HEK293 (cell line): ENCODE results near the gene ENDOU.

ENCODE experiments used
- GLIS2 ChIP-seq: fragments of 450-650 bp; formaldehyde crosslinking; IDR thresholded peaks from 2 replicates; pipeline ENCODE4 v1.5.1; 2016; ENCODE audit warnings: missing biosample characterization, missing genetic modification characterization
- OSR2 ChIP-seq: fragments of 450-650 bp; formaldehyde crosslinking; IDR thresholded peaks from 2 replicates; pipeline ENCODE4 v1.5.1; 2016; ENCODE audit warnings: missing biosample characterization, missing genetic modification characterization
- TCF7L2 ChIP-seq: IDR thresholded peaks from 2 replicates; pipeline ENCODE4 v1.6.1; 2011; ENCODE audit warnings: low read depth, mild to moderate bottlenecking, inconsistent platforms, low read length, moderate library complexity, borderline replicate concordance
- YY2 ChIP-seq: fragments of 450-650 bp; formaldehyde crosslinking; IDR thresholded peaks from 2 replicates; pipeline ENCODE4 v1.5.1; 2016; ENCODE audit warnings: missing biosample characterization, missing genetic modification characterization
- ZFP3 ChIP-seq: fragments of 450-650 bp; formaldehyde crosslinking; IDR thresholded peaks from 2 replicates; pipeline ENCODE4 v1.5.1; 2016; ENCODE audit warnings: low read depth, missing biosample characterization, missing genetic modification characterization
- ZFP41 ChIP-seq: fragments of 450-650 bp; formaldehyde crosslinking; IDR thresholded peaks from 2 replicates; pipeline ENCODE4 v1.5.1; 2016; ENCODE audit warnings: missing biosample characterization, missing genetic modification characterization, borderline replicate concordance
- ZNF184 ChIP-seq: fragments of 450-650 bp; IDR thresholded peaks from 2 replicates; pipeline ENCODE4 v1.5.1; 2018; ENCODE audit warnings: missing biosample characterization, mild to moderate bottlenecking, missing genetic modification characterization
- ZNF19 ChIP-seq: fragments of 450-650 bp; formaldehyde crosslinking; IDR thresholded peaks from 2 replicates; pipeline ENCODE4; 2016; ENCODE audit warnings: missing biosample characterization, missing genetic modification characterization, low read depth
- ZNF221 ChIP-seq: fragments of 450-650 bp; formaldehyde crosslinking; IDR thresholded peaks from 2 replicates; pipeline ENCODE4 v1.5.1; 2017; ENCODE audit warnings: missing biosample characterization, missing genetic modification characterization, borderline replicate concordance
- ZNF239 ChIP-seq: fragments of 450-650 bp; formaldehyde crosslinking; IDR thresholded peaks from 2 replicates; pipeline ENCODE4 v1.5.1; 2016; ENCODE audit warnings: missing biosample characterization, missing genetic modification characterization
- ZNF354C ChIP-seq: fragments of 450-650 bp; formaldehyde crosslinking; IDR thresholded peaks from 2 replicates; pipeline ENCODE4 v1.5.1; 2016; ENCODE audit warnings: missing biosample characterization, missing genetic modification characterization, low read depth, borderline replicate concordance
- ZNF391 ChIP-seq: fragments of 450-650 bp; formaldehyde crosslinking; IDR thresholded peaks from 2 replicates; pipeline ENCODE4 v1.5.1; 2016; ENCODE audit warnings: low read depth, missing biosample characterization, missing genetic modification characterization, borderline replicate concordance
- ZNF394 ChIP-seq: fragments of 450-650 bp; formaldehyde crosslinking; IDR thresholded peaks from 2 replicates; pipeline ENCODE4 v1.5.1; 2016; ENCODE audit warnings: missing biosample characterization, missing genetic modification characterization, mild to moderate bottlenecking, moderate library complexity, borderline replicate concordance
- ZNF423 ChIP-seq: fragments of 450-650 bp; formaldehyde crosslinking; IDR thresholded peaks from 2 replicates; pipeline ENCODE4 v1.5.1; 2016; ENCODE audit warnings: missing biosample characterization, missing genetic modification characterization
- ZNF426 ChIP-seq: fragments of 450-650 bp; formaldehyde crosslinking; IDR thresholded peaks from 2 replicates; pipeline ENCODE4 v1.5.1; 2017; ENCODE audit warnings: missing biosample characterization, missing genetic modification characterization, mild to moderate bottlenecking, inconsistent platforms, moderate library complexity
- ZNF529 ChIP-seq: fragments of 450-650 bp; formaldehyde crosslinking; IDR thresholded peaks from 2 replicates; pipeline ENCODE4 v1.5.1; 2017; ENCODE audit warnings: missing genetic modification characterization, missing biosample characterization; ENCODE audit not compliant: insufficient replicate concordance
- ZNF626 ChIP-seq: fragments of 450-650 bp; sonication (Bioruptor Pico); formaldehyde crosslinking; IDR thresholded peaks from 2 replicates; pipeline ENCODE4 v1.5.1; 2018; ENCODE audit warnings: missing biosample characterization, missing genetic modification characterization, inconsistent platforms
- ZNF660 ChIP-seq: fragments of 450-650 bp; IDR thresholded peaks from 2 replicates; pipeline ENCODE4 v1.5.1; 2018; ENCODE audit warnings: missing biosample characterization, mild to moderate bottlenecking, missing genetic modification characterization
- ZNF830 ChIP-seq: fragments of 450-650 bp; IDR thresholded peaks from 2 replicates; pipeline ENCODE4 v1.5.0; 2018; ENCODE audit warnings: missing biosample characterization, missing genetic modification characterization, low read depth, mild to moderate bottlenecking, moderate library complexity
- TF ChIP-seq, protein P1 (sequence below): fragments of 450-650 bp; IDR thresholded peaks from 2 replicates; pipeline ENCODE4 v1.5.1; 2018; ENCODE audit warnings: missing biosample characterization, missing genetic modification characterization
- TF ChIP-seq, protein P2 (sequence below): fragments of 450-650 bp; formaldehyde crosslinking; IDR thresholded peaks from 2 replicates; pipeline ENCODE4 v1.5.1; 2016; ENCODE audit warnings: missing biosample characterization, missing genetic modification characterization
- TF ChIP-seq, protein P3 (sequence below): fragments of 450-650 bp; formaldehyde crosslinking; optimal IDR thresholded peaks from 2 replicates; pipeline ENCODE3; 2016; ENCODE audit warnings: missing biosample characterization, mild to moderate bottlenecking, missing genetic modification characterization
- TF ChIP-seq, protein P4 (sequence below): fragments of 450-650 bp; IDR thresholded peaks from 2 replicates; pipeline ENCODE4 v1.5.1; 2018; ENCODE audit warnings: missing biosample characterization, mild to moderate bottlenecking, missing genetic modification characterization
- TF ChIP-seq, protein P5 (sequence below): fragments of 450-650 bp; formaldehyde crosslinking; IDR thresholded peaks from 2 replicates; pipeline ENCODE4 v1.5.1; 2016; ENCODE audit warnings: missing biosample characterization, missing genetic modification characterization
- TF ChIP-seq, protein P6 (sequence below): fragments of 450-650 bp; formaldehyde crosslinking; IDR thresholded peaks from 2 replicates; pipeline ENCODE4 v1.5.1; 2016; ENCODE audit warnings: missing biosample characterization, missing genetic modification characterization

The ENDOU gene

DNA sequence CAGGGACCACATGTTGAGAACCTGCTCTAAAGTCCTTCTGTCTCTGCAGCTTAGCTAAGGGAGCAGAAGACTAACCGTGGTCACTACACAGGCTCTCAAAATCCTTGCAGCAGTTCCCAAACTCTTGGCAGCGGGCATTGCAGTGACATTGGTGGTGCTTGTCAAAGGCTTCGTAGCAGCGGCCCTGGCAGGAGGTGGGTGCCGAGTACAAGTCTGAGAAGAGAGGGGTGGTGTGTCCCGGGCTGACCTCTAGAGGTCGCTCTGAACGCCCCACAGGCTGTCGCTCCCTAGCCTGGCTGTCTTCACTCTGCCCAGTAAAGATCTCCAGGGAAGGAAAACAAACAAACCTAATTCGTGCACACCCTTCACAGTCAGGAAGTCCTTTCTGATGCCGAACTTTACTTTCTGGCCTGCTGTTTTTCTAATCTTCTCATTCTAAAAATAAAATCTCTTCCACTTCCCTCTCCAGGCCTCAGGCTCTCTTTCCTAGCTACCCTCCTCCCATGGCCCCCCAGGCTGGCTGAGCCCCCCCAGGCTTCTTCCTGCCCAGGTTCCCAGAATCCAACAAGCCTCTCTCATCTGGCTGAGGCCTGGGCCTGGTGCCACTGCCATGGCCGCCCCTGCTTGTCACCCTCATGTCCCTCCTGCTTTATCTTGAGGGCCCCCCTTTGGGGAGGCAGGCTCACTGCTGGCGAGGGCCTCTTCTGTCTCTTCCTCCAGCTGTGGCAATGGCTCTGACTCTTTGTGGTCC lies 7.7 kb downstream of the ENDOU start (continued):
- no peak for TF ChIP-seq ZFP3
- no peak for TF ChIP-seq ZFP41
- 0 out of 2 replicates have a peak, but pooled peaks have one; percentile 45 for TF ChIP-seq ZNF184 (tag by site-specific recombination)
- TF ChIP-seq, protein P1, sequence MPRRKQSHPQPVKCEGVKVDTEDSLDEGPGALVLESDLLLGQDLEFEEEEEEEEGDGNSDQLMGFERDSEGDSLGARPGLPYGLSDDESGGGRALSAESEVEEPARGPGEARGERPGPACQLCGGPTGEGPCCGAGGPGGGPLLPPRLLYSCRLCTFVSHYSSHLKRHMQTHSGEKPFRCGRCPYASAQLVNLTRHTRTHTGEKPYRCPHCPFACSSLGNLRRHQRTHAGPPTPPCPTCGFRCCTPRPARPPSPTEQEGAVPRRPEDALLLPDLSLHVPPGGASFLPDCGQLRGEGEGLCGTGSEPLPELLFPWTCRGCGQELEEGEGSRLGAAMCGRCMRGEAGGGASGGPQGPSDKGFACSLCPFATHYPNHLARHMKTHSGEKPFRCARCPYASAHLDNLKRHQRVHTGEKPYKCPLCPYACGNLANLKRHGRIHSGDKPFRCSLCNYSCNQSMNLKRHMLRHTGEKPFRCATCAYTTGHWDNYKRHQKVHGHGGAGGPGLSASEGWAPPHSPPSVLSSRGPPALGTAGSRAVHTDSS, result no peak
- no peak for TF ChIP-seq ZNF529 (tag by site-specific recombination)
- TF ChIP-seq GLIS2, result peak; percentile 70
- no peak for TF ChIP-seq ZNF830 (tag by site-specific recombination)
- no peak for TF ChIP-seq ZNF221 (tag by site-specific recombination)
- TF ChIP-seq ZNF423, result peak; percentile 71; the same call in 1 of the 2 replicates
- TF ChIP-seq, protein P2, sequence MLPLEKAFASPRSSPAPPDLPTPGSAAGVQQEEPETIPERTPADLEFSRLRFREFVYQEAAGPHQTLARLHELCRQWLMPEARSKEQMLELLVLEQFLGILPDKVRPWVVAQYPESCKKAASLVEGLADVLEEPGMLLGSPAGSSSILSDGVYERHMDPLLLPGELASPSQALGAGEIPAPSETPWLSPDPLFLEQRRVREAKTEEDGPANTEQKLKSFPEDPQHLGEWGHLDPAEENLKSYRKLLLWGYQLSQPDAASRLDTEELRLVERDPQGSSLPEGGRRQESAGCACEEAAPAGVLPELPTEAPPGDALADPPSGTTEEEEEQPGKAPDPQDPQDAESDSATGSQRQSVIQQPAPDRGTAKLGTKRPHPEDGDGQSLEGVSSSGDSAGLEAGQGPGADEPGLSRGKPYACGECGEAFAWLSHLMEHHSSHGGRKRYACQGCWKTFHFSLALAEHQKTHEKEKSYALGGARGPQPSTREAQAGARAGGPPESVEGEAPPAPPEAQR (tag by site-specific recombination), result no peak
- peak; percentile 81 for TF ChIP-seq ZNF660 (tag by site-specific recombination)
- TF ChIP-seq ZNF391 (tag by site-specific recombination), result no peak
- TF ChIP-seq, protein P3, sequence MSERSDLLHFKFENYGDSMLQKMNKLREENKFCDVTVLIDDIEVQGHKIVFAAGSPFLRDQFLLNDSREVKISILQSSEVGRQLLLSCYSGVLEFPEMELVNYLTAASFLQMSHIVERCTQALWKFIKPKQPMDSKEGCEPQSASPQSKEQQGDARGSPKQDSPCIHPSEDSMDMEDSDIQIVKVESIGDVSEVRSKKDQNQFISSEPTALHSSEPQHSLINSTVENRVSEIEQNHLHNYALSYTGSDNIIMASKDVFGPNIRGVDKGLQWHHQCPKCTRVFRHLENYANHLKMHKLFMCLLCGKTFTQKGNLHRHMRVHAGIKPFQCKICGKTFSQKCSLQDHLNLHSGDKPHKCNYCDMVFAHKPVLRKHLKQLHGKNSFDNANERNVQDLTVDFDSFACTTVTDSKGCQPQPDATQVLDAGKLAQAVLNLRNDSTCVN, result no peak
- TF ChIP-seq, protein P4, sequence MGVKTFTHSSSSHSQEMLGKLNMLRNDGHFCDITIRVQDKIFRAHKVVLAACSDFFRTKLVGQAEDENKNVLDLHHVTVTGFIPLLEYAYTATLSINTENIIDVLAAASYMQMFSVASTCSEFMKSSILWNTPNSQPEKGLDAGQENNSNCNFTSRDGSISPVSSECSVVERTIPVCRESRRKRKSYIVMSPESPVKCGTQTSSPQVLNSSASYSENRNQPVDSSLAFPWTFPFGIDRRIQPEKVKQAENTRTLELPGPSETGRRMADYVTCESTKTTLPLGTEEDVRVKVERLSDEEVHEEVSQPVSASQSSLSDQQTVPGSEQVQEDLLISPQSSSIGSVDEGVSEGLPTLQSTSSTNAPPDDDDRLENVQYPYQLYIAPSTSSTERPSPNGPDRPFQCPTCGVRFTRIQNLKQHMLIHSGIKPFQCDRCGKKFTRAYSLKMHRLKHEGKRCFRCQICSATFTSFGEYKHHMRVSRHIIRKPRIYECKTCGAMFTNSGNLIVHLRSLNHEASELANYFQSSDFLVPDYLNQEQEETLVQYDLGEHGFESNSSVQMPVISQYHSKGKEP (tag by site-specific recombination), result no peak
- TF ChIP-seq ZNF239, result no peak
- no peak for TF ChIP-seq ZNF626 (tag by site-specific recombination)
- TF ChIP-seq, protein P5, sequence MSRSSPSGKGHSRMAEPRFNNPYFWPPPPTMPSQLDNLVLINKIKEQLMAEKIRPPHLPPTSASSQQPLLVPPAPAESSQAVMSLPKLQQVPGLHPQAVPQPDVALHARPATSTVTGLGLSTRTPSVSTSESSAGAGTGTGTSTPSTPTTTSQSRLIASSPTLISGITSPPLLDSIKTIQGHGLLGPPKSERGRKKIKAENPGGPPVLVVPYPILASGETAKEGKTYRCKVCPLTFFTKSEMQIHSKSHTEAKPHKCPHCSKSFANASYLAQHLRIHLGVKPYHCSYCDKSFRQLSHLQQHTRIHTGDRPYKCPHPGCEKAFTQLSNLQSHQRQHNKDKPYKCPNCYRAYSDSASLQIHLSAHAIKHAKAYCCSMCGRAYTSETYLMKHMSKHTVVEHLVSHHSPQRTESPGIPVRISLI, result no peak
- no peak for TF ChIP-seq ZNF19 (tag by site-specific recombination)
- no peak for TF ChIP-seq ZNF426 (tag by site-specific recombination)
- no peak; the same call in 1 of the 2 replicates for TF ChIP-seq OSR2 (tag by site-specific recombination)
- TF ChIP-seq TCF7L2, result no peak
- TF ChIP-seq YY2 (tag by site-specific recombination), result no peak
- TF ChIP-seq, protein P6, sequence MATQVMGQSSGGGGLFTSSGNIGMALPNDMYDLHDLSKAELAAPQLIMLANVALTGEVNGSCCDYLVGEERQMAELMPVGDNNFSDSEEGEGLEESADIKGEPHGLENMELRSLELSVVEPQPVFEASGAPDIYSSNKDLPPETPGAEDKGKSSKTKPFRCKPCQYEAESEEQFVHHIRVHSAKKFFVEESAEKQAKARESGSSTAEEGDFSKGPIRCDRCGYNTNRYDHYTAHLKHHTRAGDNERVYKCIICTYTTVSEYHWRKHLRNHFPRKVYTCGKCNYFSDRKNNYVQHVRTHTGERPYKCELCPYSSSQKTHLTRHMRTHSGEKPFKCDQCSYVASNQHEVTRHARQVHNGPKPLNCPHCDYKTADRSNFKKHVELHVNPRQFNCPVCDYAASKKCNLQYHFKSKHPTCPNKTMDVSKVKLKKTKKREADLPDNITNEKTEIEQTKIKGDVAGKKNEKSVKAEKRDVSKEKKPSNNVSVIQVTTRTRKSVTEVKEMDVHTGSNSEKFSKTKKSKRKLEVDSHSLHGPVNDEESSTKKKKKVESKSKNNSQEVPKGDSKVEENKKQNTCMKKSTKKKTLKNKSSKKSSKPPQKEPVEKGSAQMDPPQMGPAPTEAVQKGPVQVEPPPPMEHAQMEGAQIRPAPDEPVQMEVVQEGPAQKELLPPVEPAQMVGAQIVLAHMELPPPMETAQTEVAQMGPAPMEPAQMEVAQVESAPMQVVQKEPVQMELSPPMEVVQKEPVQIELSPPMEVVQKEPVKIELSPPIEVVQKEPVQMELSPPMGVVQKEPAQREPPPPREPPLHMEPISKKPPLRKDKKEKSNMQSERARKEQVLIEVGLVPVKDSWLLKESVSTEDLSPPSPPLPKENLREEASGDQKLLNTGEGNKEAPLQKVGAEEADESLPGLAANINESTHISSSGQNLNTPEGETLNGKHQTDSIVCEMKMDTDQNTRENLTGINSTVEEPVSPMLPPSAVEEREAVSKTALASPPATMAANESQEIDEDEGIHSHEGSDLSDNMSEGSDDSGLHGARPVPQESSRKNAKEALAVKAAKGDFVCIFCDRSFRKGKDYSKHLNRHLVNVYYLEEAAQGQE, result no peak
- TF ChIP-seq ZNF394 (tag by site-specific recombination), result no peak
- TF ChIP-seq ZNF354C, result no peak
